K562 (cell line): ENCODE data around the gene LRRC25. TPM values are rescaled to one million over a fixed set of nuclear protein-coding genes. Genes with fewer than 3 reads are reported as not detected.
A peak's percentile ranks its signal among the peaks of the same experiment; 100 is the strongest.

ENCODE experiments used
- GATA2 ChIP-seq: sonication (generic); formaldehyde crosslinking; IDR thresholded peaks from 2 replicates; pipeline ENCODE4 v1.4.0; 2020; ENCODE audit warnings: mild to moderate bottlenecking, missing genetic modification reagents
- ZNF3 ChIP-seq: fragments of 250-450 bp; sonication (Bioruptor Pico); IDR thresholded peaks from 2 replicates; pipeline ENCODE4 v1.5.0; 2021; ENCODE audit warnings: mild to moderate bottlenecking, moderate library complexity
- polyA plus RNA-seq, 8 experiments: library from polyadenylated mRNA; depleted of rRNA in 4 of 8; stranded (reverse) in 5 of 8; unstranded in 3 of 8; fragments of >200 nt; fragmentation: Nextera tagmentation in 2 of 8; fragmentation: Illumina TruSeq in 1 of 8; extraction: Ambion mirVana in 2 of 8; extraction: Trizol in 1 of 8; gene quantifications; 2 replicates each; pipeline versions ENCODE4 v1.2.1 to v1.2.3, GENCODE V29; 2011 to 2014; ENCODE audit warnings: inconsistent platforms in 1 of 8, missing spikeins in 1 of 8
- total RNA-seq, 7 experiments: library from RNA; depleted of rRNA in 6 of 7; stranded (reverse); fragments of >200 nt in 6 of 7; fragmentation: Illumina TruSeq in 2 of 7; extraction: Trizol in 2 of 7; gene quantifications; 2 replicates each; pipeline versions ENCODE4 v1.2.1 to v1.2.3, GENCODE V29; 2011 to 2021; ENCODE audit warnings: low replicate concordance in 1 of 7
- TF ChIP-seq, protein P1 (sequence below): fragments of 450-650 bp; IDR thresholded peaks from 2 replicates; pipeline ENCODE4 v1.6.1; 2016; ENCODE audit warnings: low read depth
- TF ChIP-seq, protein P2 (sequence below), 2 experiments: fragments of 250-450 bp in 1 of 2; fragments of 450-650 bp in 1 of 2; sonication (Bioruptor Pico) in 1 of 2; IDR thresholded peaks; 2 replicates each; pipeline versions ENCODE4 v1.6.1 to v1.8.0; 2016 to 2021; ENCODE audit warnings: mild to moderate bottlenecking in 2 of 2, moderate library complexity in 2 of 2, missing compliant biosample characterization in 1 of 2, missing genetic modification characterization in 1 of 2
- TF ChIP-seq, protein P3 (sequence below): fragments of 250-450 bp; sonication (Bioruptor Pico); IDR thresholded peaks from 2 replicates; pipeline ENCODE4 v1.5.0; 2021

LRRC25 gene
- total and polyA plus RNA-seq, 9 of the 15 experiments (the other 6 are each of a cell fraction or from before 2014, with no cell fraction given), result 0.07 to 0.36 (median 0.10) TPM; not detected in 3

DNA sequence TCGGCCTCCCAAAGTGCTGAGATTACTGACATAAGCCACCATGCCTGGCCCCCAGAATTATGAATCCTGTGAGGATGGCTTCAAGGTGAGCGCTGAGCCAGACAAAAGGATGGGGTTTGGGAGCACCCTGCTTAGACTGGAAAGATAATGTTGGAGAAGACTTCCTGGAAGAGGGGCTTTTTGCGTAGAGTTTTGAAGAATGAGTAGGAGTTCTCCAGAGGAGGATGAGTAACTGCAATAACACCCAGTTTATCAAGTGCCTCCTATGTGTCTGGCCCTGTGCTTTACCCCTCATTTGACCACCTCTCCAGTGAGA is 12.1 kb downstream of the LRRC25 start (continued):
- TF ChIP-seq, protein P1, sequence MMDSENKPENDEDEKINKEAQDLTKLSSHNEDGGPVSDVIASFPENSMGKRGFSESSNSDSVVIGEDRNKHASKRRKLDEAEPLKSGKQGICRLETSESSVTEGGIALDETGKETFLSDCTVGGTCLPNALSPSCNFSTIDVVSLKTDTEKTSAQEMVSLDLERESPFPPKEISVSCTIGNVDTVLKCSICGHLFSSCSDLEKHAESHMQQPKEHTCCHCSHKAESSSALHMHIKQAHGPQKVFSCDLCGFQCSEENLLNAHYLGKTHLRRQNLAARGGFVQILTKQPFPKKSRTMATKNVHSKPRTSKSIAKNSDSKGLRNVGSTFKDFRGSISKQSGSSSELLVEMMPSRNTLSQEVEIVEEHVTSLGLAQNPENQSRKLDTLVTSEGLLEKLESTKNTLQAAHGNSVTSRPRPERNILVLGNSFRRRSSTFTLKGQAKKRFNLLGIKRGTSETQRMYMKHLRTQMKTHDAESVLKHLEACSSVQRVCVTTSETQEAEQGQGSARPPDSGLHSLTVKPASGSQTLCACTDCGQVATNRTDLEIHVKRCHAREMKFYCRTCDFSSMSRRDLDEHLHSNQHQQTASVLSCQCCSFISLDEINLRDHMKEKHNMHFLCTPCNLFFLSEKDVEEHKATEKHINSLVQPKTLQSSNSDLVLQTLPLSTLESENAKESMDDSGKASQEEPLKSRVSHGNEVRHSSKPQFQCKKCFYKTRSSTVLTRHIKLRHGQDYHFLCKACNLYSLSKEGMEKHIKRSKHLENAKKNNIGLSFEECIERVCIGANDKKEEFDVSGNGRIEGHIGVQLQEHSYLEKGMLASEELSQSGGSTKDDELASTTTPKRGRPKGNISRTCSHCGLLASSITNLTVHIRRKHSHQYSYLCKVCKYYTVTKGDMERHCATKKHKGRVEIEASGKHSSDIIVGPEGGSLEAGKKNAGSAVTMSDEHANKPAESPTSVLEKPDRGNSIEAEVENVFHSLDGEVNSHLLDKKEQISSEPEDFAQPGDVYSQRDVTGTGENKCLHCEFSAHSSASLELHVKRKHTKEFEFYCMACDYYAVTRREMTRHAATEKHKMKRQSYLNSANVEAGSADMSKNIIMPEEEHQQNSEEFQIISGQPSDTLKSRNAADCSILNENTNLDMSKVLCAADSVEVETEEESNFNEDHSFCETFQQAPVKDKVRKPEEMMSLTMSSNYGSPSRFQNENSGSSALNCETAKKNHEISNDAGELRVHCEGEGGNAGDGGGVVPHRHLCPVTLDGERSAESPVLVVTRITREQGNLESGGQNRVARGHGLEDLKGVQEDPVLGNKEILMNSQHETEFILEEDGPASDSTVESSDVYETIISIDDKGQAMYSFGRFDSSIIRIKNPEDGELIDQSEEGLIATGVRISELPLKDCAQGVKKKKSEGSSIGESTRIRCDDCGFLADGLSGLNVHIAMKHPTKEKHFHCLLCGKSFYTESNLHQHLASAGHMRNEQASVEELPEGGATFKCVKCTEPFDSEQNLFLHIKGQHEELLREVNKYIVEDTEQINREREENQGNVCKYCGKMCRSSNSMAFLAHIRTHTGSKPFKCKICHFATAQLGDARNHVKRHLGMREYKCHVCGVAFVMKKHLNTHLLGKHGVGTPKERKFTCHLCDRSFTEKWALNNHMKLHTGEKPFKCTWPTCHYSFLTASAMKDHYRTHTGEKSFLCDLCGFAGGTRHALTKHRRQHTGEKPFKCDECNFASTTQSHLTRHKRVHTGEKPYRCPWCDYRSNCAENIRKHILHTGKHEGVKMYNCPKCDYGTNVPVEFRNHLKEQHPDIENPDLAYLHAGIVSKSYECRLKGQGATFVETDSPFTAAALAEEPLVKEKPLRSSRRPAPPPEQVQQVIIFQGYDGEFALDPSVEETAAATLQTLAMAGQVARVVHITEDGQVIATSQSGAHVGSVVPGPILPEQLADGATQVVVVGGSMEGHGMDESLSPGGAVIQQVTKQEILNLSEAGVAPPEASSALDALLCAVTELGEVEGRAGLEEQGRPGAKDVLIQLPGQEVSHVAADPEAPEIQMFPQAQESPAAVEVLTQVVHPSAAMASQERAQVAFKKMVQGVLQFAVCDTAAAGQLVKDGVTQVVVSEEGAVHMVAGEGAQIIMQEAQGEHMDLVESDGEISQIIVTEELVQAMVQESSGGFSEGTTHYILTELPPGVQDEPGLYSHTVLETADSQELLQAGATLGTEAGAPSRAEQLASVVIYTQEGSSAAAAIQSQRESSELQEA, result no peak
- no peak for TF ChIP-seq GATA2 (CRISPR knock-in tag)
- TF ChIP-seq, protein P2, sequence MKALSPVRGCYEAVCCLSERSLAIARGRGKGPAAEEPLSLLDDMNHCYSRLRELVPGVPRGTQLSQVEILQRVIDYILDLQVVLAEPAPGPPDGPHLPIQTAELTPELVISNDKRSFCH (CRISPR knock-in tag; IDR thresholded peaks at IDR 0.05), result no peak
- TF ChIP-seq, protein P2 (tag; IDR thresholded peaks at IDR 0.05), result 0 out of 2 replicates have a peak, but pooled peaks have one; percentile 17
- TF ChIP-seq, protein P3, sequence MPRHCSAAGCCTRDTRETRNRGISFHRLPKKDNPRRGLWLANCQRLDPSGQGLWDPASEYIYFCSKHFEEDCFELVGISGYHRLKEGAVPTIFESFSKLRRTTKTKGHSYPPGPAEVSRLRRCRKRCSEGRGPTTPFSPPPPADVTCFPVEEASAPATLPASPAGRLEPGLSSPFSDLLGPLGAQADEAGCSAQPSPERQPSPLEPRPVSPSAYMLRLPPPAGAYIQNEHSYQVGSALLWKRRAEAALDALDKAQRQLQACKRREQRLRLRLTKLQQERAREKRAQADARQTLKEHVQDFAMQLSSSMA, result no peak
- no peak for TF ChIP-seq ZNF3
